Karpas-422 (cell line): ENCODE measurements around the gene ATXN7. TPM values are rescaled to one million over a fixed set of nuclear protein-coding genes. Genes with fewer than 3 reads are reported as not detected.
A peak's percentile ranks its signal among the peaks of the same experiment; 100 is the strongest.

Source experiments
- DNase-seq: peaks from one replicate; pipeline ENCODE4 v3.0.0-alpha.2; 2015
- H2AFZ ChIP-seq: fragments of 200-600 bp; sonication (generic); 2 replicates; pipeline ENCODE4 v1.6.1; 2014; ENCODE audit warnings: antibody characterized with exemption, low read length, mixed read lengths
- H3K27ac ChIP-seq: fragments of 200-600 bp; sonication (generic); 2 replicates; pipeline ENCODE4 v1.5.1; 2014; ENCODE audit warnings: mild to moderate bottlenecking, low read length, moderate library complexity
- H3K27me3 ChIP-seq: fragments of 200-600 bp; sonication (generic); 2 replicates; pipeline ENCODE4 v1.6.1; 2014; ENCODE audit warnings: low read length, mixed read lengths
- H3K36me3 ChIP-seq: fragments of 200-600 bp; sonication (generic); 2 replicates; pipeline ENCODE4 v1.6.1; 2014; ENCODE audit warnings: low read length, mixed read lengths; ENCODE audit not compliant: insufficient read depth
- H3K4me1 ChIP-seq: fragments of 200-600 bp; sonication (generic); 2 replicates; pipeline ENCODE4 v1.6.1; 2014; ENCODE audit warnings: mild to moderate bottlenecking, low read length, mixed read lengths
- H3K4me2 ChIP-seq: fragments of 200-600 bp; sonication (generic); 2 replicates; pipeline ENCODE4 v1.6.1; 2014; ENCODE audit warnings: low read length, low read depth, mild to moderate bottlenecking; ENCODE audit not compliant: poor library complexity, severe bottlenecking
- H3K4me3 ChIP-seq: fragments of 200-600 bp; sonication (generic); 2 replicates; pipeline ENCODE4 v1.5.1; 2014; ENCODE audit warnings: mild to moderate bottlenecking, antibody characterized with exemption, low read length, mixed read lengths
- H3K79me2 ChIP-seq: fragments of 200-600 bp; sonication (generic); 2 replicates; pipeline ENCODE4 v1.6.1; 2014; ENCODE audit warnings: mild to moderate bottlenecking, low read length, mixed read lengths
- H3K9ac ChIP-seq: fragments of 200-600 bp; sonication (generic); 2 replicates; pipeline ENCODE4 v1.6.0; 2014; ENCODE audit warnings: low read length
- H3K9me2 ChIP-seq: fragments of 200-600 bp; sonication (generic), shearing (Covaris generic); replicated peaks from 2 replicates; pipeline ENCODE4 v1.6.0; 2014; ENCODE audit warnings: mild to moderate bottlenecking, low read length, moderate library complexity; ENCODE audit not compliant: insufficient read depth
- H3K9me3 ChIP-seq: fragments of 300-700, 200-600 bp; sonication (generic); 2 replicates; pipeline ENCODE4 v1.6.1; 2014; ENCODE audit warnings: low read length, mixed read lengths
- H4K20me1 ChIP-seq: fragments of 200-600 bp; sonication (generic); 2 replicates; pipeline ENCODE4 v1.6.1; 2014; ENCODE audit warnings: mild to moderate bottlenecking, antibody characterized with exemption, low read length, low read depth; ENCODE audit not compliant: insufficient read depth
- total RNA-seq: library from RNA; depleted of rRNA; stranded (reverse); fragments of >200 nt; shearing (Covaris generic); gene quantifications from 2 replicates; pipeline ENCODE4 v1.2.3, GENCODE V29; 2014; ENCODE audit warnings: low replicate concordance

Gene ATXN7
- total RNA-seq, 1 experiment from 2014 or later, result 33.6 TPM

DNA sequence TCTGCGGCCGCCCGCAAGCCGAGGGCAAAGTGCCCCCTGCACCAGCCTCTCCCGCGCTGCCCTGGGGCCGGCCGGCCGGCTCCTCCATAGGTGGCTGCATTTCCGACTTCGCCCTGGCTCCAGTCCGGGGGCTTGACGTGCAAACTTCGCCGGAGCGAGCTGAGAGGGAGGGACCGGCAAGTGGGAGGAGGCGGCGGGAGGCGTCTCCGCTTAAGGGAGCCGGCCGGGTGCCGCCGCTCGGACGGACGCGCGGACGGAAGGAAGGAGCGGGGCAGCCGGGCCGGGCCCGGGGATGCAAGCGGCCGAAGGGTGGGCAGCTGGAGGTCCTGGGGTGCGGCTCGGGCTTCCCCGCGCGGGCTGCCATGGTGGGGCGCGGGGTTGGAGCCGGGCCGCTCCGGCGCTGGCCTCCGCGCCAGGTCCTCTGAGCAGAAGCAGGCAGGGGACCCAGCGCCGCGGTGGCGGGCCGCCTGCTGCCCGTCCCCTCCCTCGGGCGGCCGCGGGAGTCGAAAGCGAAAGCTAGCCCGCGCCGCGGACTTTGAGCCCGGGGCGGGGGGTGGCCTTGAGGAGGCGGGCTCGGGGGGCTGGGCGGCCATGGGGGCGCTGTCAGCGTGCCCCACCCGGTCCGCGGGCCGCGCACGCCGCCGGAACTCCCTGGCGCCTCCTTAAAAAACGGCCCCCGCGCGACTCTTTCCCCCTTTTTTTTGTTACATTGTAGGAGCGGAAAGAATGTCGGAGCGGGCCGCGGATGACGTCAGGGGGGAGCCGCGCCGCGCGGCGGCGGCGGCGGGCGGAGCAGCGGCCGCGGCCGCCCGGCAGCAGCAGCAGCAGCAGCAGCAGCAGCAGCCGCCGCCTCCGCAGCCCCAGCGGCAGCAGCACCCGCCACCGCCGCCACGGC is 48.5 kb downstream of the ATXN7 start, which contains the start of gene SCAANT1:
SCAANT1 (minus strand) TSS at position 511 of the 895 bp plus-strand sequence.
- no peaks in the 10 kb centered on the region for H3K9me2 ChIP-seq
- H4K20me1 ChIP-seq, result no peaks in the 10 kb centered on the region
- H3K79me2 ChIP-seq, result peaks cover 89% of the 10 kb centered on the region
- H3K9me3 ChIP-seq, result no peaks in the 10 kb centered on the region
- peak within 1 kb of the TSS; percentile 66 for H3K27ac ChIP-seq
- peaks cover 50% of the 10 kb centered on the region for H3K4me1 ChIP-seq
- no peak within 1 kb of the TSS; the same call in 1 of the 2 replicates for H2AFZ ChIP-seq
- H3K36me3 ChIP-seq, result peaks cover 39% of the 10 kb centered on the region
- H3K4me2 ChIP-seq, result peak within 1 kb of the TSS; percentile 87
- H3K27me3 ChIP-seq, result no peaks in the 10 kb centered on the region
- DNase-seq, result peak; percentile 93
- peak within 1 kb of the TSS; percentile 83 for H3K4me3 ChIP-seq
- peak within 1 kb of the TSS; percentile 84 for H3K9ac ChIP-seq

DNA sequence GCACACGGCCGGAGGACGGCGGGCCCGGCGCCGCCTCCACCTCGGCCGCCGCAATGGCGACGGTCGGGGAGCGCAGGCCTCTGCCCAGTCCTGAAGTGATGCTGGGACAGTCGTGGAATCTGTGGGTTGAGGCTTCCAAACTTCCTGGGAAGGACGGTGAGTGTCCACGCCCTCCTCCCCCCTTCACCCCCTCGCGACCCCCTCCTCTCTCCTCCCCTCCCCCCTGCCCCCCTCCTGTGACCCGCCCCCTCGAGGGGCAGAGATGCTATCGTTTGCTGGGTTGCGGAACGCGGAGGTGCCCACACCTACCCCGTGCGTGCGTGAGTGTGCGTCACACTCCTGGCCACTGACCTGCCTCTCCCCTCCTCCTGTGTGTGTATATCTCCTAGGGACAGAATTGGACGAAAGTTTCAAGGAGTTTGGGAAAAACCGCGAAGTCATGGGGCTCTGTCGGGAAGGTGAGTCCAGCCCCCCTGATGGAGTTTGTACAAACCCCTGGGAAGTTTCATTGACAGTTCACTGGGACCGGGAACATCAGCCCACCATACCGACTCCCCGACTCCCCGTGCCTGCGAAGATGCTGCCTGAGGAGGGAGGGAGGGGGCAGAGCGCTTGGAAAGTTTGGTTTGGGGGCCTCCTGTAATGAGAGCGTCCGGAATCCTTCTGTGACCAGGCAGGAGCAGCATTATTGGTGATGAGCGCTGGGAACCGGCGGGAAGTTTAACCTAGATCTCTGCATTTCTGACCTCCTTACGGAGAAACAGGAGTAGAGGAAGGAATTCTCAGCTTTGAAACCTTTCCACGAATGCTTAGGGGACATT is 49.3 kb downstream of the ATXN7 start:
- peaks cover 94% of the 10 kb centered on the region for H3K79me2 ChIP-seq
- H3K9me3 ChIP-seq, result no peaks in the 10 kb centered on the region

DNA sequence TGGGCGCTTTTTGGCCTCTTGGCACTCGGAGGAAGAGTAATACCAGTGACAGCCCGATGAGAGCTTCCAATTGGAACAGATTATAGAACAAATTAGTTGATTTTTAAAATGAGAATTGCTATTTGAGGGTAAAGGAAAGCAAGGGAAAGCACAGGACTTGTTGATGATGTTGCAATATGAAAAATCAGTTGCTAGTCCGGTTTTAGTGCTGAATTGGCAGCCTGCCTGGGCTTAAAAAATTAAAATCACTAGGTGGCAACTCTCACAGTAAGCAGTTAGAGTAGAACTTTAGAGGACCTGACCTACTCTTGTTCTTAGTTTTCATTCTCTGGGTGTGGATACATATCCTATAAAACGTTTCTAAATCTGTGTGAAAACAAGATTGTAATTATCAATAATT is 50.6 kb downstream of the ATXN7 start:
- DNase-seq, result no peak
- H3K9ac ChIP-seq, result no peak overlapping the region
- peaks cover 94% of the 10 kb centered on the region for H3K79me2 ChIP-seq
- no peaks in the 10 kb centered on the region for H3K9me2 ChIP-seq
- H3K4me1 ChIP-seq, result peaks cover 54% of the 10 kb centered on the region
- H4K20me1 ChIP-seq, result no peaks in the 10 kb centered on the region
- no peak overlapping the region for H3K4me3 ChIP-seq
- no peak overlapping the region for H2AFZ ChIP-seq
- H3K27ac ChIP-seq, result no peak overlapping the region
- H3K4me2 ChIP-seq, result no peak overlapping the region
- peaks cover 55% of the 10 kb centered on the region for H3K36me3 ChIP-seq
- H3K9me3 ChIP-seq, result no peaks in the 10 kb centered on the region
- H3K27me3 ChIP-seq, result no peaks in the 10 kb centered on the region

More for the DNA sequence above, 49.3 kb downstream of the ATXN7 start:
- peak overlapping the region; percentile 83 for H3K4me2 ChIP-seq
- no peaks in the 10 kb centered on the region for H4K20me1 ChIP-seq
- 0 out of 2 replicates have a peak overlapping the region, but pooled peaks have one; percentile 18 for H3K27ac ChIP-seq
- peak; percentile 68 for DNase-seq
- peak overlapping the region; percentile 83 for H3K4me3 ChIP-seq
- H3K9me2 ChIP-seq, result no peaks in the 10 kb centered on the region
- H3K9ac ChIP-seq, result peak overlapping the region; percentile 84
- H3K27me3 ChIP-seq, result no peaks in the 10 kb centered on the region
- peaks cover 53% of the 10 kb centered on the region for H3K4me1 ChIP-seq
- H2AFZ ChIP-seq, result no peak overlapping the region
- H3K36me3 ChIP-seq, result peaks cover 46% of the 10 kb centered on the region

DNA sequence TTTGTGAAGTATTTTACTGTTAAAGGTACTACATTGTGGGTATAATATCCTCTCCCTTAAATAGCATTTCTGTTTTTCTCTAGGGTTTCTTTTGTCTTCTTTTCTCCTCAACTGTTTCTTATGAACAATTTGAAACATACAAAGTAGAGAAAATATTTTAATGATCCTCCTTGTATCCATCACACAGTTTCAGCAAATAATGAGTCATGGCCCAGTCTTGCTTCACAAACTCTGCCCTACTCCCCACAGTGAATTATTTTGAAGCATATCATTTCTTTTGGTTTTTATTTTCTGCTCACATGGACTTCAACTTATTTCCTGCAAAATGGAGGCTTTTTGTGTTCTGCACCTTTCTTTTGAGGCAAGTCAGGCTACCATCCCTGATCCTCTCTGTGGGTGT is 54.7 kb downstream of the ATXN7 start:
- Histone ChIP-seq H2AFZ (no peak overlapping the region), H3K4me2 (no peak overlapping the region), H3K4me1 (peaks cover 59% of the 10 kb centered on the region), H3K9me2 (no peaks in the 10 kb centered on the region), H3K9me3 (no peaks in the 10 kb centered on the region), H4K20me1 (no peaks in the 10 kb centered on the region), H3K36me3 (peaks cover 84% of the 10 kb centered on the region), H3K9ac (no peak overlapping the region), H3K27me3 (no peaks in the 10 kb centered on the region), H3K4me3 (no peak overlapping the region), H3K79me2 (peaks cover 97% of the 10 kb centered on the region), H3K27ac (no peak overlapping the region)
- DNase-seq, result no peak

DNA sequence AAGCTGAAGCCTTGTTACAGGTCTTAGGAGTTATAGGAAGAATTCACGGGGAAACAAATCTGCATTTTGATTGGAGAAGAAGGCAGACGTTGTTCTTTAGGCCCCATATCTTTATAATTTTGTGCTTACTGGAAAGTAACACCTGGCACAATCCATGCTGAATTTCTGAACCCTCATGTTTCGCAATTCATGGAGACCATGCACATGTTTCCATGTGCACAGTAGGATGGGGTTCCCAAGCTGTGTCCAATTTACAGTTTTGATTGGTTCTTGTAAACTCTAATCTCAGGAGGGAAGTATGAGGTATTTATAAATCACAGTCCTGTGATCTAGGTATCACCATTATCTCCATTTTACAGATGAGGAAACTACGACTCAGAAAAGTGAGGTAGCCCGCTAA is 56.3 kb downstream of the ATXN7 start:
- peaks cover 52% of the 10 kb centered on the region for H3K4me1 ChIP-seq
- peaks cover 77% of the 10 kb centered on the region for H3K36me3 ChIP-seq
- H3K4me2 ChIP-seq, result peak overlapping the region; percentile 31
- no peaks in the 10 kb centered on the region for H3K27me3 ChIP-seq
- peaks cover 97% of the 10 kb centered on the region for H3K79me2 ChIP-seq
- no peaks in the 10 kb centered on the region for H3K9me3 ChIP-seq
- no peak overlapping the region; the same call in 1 of the 2 replicates for H3K9ac ChIP-seq
- DNase-seq, result no peak
- H3K27ac ChIP-seq, result peak overlapping the region; percentile 75
- no peak overlapping the region for H2AFZ ChIP-seq
- H4K20me1 ChIP-seq, result no peaks in the 10 kb centered on the region
- H3K4me3 ChIP-seq, result no peak overlapping the region
- no peaks in the 10 kb centered on the region for H3K9me2 ChIP-seq

DNA sequence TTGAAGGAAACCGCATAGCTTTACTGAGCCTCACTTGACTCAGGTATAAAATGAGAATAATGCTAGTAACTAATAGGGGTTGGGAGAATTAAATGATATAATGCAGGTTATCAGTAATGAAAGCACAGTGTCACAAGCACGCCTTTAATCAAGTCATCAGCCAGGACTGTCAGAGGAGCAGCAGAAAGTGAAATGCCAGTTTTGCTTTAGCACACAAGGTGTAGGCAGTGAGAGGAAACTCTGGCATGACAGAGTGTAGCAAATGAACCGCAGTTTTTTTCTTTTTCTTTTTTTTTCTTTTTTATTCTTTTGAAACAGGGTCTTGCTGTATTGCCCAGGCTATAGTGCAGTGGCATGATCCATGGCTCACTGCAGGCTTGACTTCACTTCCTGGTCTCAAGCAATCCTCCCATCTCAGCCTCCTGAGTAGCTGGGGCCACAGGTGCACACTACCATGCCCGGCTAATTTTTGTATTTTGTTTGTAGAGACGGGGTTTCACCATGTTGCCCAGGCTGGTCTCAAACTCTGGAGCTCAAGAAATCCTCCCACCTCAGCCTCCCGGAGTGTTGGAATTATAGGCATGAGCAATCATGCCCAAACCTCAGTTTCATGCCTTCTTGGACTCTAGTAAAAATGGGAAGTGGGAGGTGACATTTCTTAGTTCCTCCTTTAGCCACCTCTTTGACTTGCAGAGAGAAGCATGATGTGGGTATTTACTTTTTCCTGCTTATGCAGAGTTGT is 58.2 kb downstream of the ATXN7 start:
- no peaks in the 10 kb centered on the region for H3K27me3 ChIP-seq
- H3K9me3 ChIP-seq, result no peaks in the 10 kb centered on the region
- H3K4me3 ChIP-seq, result no peak overlapping the region
- no peaks in the 10 kb centered on the region for H3K9me2 ChIP-seq
- H3K4me1 ChIP-seq, result peaks cover 54% of the 10 kb centered on the region
- peak overlapping the region; percentile 75 for H3K27ac ChIP-seq
- no peak overlapping the region for H2AFZ ChIP-seq
- no peaks in the 10 kb centered on the region for H4K20me1 ChIP-seq
- DNase-seq, result peak; percentile 73
- H3K36me3 ChIP-seq, result peaks cover 72% of the 10 kb centered on the region
- H3K79me2 ChIP-seq, result peaks cover 97% of the 10 kb centered on the region
- no peak overlapping the region for H3K4me2 ChIP-seq
- no peak overlapping the region for H3K9ac ChIP-seq

DNA sequence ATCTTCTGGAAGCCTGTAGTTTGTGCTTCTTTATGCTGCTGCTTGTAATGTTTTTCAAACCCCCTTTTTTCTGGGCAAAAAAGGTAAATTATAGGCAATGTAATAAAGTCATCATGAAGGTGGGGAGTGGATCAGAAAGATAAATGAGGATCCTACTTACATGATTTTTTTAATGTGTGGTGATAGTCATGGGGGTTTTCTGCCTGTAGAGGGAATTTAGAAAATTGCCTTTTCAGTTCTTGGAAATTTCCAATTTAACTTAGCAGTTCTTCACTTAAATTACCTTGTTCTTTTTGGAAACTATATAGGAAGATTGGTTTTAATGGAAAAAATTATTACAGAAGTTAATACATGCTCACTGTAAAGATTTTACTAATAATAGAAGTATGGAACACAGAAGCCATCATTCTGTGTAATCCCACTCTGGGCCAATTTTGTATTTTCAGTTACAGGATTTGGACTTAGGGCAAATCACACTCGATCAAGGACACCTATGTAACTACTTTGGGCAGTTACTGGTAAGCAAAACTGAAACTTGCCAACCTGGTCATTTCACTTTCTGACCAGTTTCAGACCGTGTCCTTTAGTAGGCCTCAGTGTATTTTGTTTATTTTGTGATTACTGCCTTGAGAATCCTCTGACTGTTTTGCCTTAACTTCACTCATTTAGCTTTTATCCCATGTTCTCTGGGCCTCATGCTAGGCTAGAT is 59.0 kb downstream of the ATXN7 start:
- Histone ChIP-seq H3K9me2 (no peaks in the 10 kb centered on the region), H2AFZ (no peak overlapping the region), H3K4me1 (peaks cover 60% of the 10 kb centered on the region), H3K9me3 (no peaks in the 10 kb centered on the region), H3K79me2 (peaks cover 97% of the 10 kb centered on the region), H3K9ac (no peak overlapping the region), H3K27ac (peak overlapping the region; percentile 55), H3K36me3 (peaks cover 65% of the 10 kb centered on the region), H3K4me2 (no peak overlapping the region), H3K4me3 (no peak overlapping the region), H3K27me3 (no peaks in the 10 kb centered on the region), H4K20me1 (peaks cover 5% of the 10 kb centered on the region; the same call in 1 of the 2 replicates)
- no peak for DNase-seq
